GM19467 (cell line): ENCODE data around the gene CEP164.

ENCODE experiments used
- ATAC-seq: cut with Tn5 transposase; IDR thresholded peaks from one replicate; pipeline ENCODE4 v1.9.1; 2021; ENCODE audit warnings: mild to moderate bottlenecking, moderate library complexity; ENCODE audit not compliant: unreplicated experiment

The CEP164 gene

GRCh38 chr11:117356126-117356890 is 28.7 kb downstream of the CEP164 start:
- ATAC-seq, result no peak

DNA sequence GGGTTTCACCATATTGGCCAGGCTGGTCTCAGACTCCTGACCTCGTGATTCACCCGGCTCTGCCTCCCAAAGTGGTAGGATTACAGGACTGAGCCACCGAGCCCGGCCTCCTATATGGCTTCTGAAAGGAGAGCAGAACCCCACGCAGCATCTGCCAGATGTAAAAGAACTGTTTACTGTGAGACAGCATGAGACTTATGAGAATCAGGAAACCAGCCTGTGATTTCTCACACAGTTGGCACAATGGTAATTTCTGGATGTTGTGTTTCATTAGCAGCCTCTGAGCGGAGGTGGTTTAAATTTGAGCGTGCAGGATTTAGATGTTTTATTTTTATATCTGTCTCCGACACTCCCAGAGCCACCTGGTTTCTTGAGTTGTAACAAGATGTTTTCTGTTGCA is 33.8 kb downstream of the CEP164 start:
- no peak for ATAC-seq

GRCh38 chr11:117366248-117366647 is 38.6 kb downstream of the CEP164 start:
- ATAC-seq, result no peak

DNA sequence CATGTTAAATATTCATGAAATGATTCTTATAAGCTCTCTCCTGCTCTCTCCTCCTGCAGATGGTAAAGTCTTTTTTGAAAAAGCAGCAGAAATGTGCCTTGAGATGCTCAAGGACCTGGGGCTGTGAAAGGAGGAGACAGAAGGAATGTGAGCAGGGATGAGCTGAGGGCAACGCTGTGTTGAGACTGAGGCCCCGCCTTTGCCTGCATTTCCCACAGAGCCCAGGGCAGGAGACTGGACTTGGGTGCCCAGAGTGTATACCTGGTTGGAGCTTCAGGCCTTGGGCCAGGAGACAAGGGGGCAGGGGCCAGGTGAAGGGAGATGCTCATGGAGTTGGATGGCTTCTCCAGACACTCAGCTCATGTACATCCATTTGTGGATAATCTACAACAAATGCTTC is 39.2 kb downstream of the CEP164 start:
- ATAC-seq, result no peak

DNA sequence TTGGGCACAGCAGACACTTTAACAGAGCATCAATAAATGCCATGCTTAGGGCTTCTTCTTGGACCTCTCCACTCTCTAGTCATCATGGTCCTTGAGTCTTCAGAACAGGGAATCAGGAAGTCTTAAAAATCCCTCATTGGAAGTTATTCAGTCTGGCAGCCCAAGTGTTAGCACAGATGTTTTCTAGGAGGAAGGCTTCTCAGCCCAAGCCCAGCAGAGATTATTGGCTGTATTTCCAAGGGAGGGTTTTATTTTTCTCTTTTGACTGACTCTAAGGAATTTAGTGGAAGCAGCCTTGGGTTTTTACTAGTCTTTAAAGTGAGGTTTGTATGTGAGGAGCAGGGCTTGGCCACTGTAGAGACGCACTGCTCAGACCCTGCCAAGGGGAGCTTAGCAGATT is 41.9 kb downstream of the CEP164 start:
- ATAC-seq, result no peak

- ATAC-seq, result no peak
Observed at GRCh38 chr11:117371453-117371852, 43.8 kb downstream of the CEP164 start.

- no peak for ATAC-seq
Observed at GRCh38 chr11:117374316-117375055, 46.8 kb downstream of the CEP164 start.

DNA sequence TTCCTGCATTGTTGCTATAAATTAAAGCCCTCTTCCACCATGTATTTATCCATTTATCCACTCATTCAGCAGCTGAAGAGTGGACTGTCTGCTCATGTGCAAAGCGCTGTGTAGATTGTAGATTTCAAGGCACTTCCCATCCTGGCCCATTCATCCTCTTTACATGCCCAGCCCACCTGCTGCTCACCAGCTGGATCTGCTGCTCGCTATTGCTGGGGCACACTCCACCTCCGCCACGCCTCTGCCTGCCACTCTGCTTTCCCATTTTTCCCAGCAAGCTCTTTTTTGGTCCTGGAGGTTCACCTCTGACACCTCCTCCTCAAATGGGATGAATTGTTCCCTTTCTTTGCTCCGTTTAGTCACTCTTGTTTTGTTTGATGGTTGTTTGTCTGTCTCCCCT is 48.3 kb downstream of the CEP164 start:
- ATAC-seq, result no peak

DNA sequence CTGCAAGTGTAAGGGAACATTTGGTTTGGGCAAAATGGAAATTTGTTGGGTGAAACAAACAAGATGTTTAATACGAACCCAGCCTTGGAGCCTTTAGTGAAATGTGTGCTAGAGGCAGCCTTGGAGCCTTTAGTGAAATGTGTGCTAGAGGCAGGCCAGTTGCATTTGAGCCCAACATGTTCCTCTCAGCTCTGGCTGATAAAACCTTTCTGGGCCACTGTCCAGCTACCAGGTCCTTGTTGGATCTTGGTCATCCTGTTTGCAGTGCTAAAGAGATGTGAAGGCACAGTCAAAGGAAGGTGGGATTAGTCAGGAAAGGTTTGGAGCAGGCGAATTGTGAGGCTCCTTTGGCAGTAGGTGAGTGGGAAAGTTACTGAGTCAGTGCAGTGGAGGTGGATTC is 48.9 kb downstream of the CEP164 start:
- no peak for ATAC-seq

- ATAC-seq, result no peak
Observed at GRCh38 chr11:117378976-117379865, 51.6 kb downstream of the CEP164 start.

GRCh38 chr11:117380676-117381075 is 53.0 kb downstream of the CEP164 start:
- no peak for ATAC-seq

- ATAC-seq, result no peak
Observed at GRCh38 chr11:117381481-117382387, 54.1 kb downstream of the CEP164 start.

DNA sequence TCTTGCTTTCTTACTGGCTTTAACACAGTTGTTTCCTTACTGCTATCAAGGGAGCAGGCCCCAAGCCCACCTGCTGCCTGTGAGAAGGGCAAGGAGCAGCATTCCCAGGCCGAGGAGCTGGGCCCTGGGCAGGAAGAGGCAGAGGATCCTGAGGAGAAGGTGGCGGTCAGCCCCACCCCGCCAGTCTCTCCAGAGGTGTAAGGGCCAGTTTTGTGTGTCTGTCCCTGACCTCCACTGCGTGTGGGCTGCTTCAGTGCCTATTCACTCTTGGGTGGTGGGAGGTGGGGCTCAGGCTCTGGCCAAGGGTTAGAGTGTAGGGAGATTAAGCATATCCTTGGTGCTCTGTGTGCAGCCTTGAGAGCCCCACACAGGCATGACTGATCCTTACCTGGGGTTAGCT is 55.1 kb downstream of the CEP164 start:
- ATAC-seq, result no peak

DNA sequence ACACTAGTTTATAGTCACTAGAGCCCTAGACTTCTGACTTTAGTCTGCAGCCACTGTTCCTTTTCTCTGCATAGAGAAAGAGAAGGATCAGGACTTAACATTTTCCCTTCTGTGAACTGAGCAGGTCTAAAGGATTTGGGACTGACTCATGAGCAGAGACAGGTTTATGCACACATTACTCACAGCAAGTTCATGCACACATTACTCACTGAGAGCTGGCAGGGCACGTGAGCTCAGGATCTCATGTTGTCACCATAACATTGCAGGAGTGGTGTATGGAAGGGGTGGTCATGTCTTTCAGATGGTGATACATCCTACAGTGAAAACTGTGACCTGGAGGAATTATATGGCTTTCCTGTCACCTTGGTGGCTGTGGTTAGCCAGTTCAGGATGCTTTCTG is 56.4 kb downstream of the CEP164 start:
- ATAC-seq, result no peak

DNA sequence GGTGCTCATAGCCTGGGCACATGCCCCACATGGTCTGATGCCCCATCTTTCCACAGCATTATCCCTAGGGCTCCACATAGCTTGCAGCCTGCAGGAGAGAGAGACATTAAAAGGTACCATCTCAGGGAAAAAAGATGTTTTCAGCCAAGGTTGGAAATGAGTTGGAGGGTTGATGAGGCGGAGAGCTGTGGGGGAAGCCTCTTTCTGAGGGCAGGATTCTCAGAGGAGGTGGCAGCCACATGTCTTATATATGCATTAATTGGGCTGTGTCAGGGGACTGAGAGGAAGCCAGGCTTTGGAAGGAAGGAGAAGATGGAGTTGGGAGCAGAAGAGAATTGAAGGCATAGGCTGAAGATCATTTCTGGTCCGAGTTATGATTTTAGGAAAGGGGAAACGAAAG is 57.8 kb downstream of the CEP164 start:
- no peak for ATAC-seq

DNA sequence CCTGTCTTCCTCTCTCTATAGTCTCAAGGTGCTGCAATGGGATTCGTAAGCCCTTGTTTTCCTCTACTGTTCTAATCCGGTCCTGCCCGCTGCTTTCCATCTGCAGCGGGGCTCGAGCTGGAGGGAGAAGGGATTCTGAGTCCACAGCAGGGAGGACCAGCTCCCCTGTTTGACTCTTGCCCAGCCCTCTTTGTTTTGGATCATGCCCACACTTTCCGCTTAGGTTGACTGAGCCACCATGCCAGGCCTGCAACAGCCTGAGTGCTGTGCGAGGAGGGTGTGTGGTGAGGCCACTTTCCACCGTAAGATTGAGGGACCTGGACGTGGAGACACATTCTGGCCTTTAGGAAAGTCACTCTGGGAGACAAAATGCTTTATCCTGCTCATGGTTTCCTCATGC is 58.3 kb downstream of the CEP164 start:
- no peak for ATAC-seq

GRCh38 chr11:117387992-117388755 is 60.5 kb downstream of the CEP164 start:
- no peak for ATAC-seq

DNA sequence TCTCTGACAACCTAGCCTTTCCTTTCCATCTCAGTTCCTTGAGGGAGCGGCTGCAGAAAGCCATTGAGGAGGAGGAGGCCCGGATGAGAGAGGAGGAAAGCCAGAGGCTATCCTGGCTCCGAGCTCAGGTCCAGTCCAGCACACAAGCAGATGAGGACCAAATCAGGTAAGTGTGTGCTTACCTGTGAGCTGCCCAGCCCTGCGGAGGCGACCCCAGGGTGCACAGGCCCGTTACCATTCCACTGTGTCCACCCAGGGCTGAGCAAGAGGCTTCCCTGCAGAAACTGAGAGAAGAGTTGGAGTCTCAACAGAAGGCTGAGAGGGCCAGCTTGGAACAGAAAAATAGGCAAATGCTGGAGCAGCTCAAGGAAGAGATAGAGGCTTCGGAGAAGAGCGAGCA is 63.1 kb downstream of the CEP164 start:
- no peak for ATAC-seq

GRCh38 chr11:117391181-117391580 is 63.5 kb downstream of the CEP164 start:
- no peak for ATAC-seq
